Measurements from ENCODE around the gene HSPB9.
A peak's percentile ranks its signal among the peaks of the same experiment; 100 is the strongest.
"Not testable (repeated sequence)": the region's sequence is repeated elsewhere in the genome, so short reads cannot be mapped to it uniquely, and the experiment has no call there.

The HSPB9 gene

GRCh38 chr17:42135664-42136653 lies 13.4 kb downstream of the HSPB9 start:
- DNase-seq (ENCODE audit: low read depth) = peak; percentile 54
- no peak for TF ChIP-seq CTCF (conservative IDR thresholded peaks at IDR 0.05; ENCODE audit: low read length)
- no peak overlapping the region for H3K4me3 ChIP-seq (ENCODE audit: low read length)

- H3K4me3 ChIP-seq (ENCODE audit: low read length) = no peak overlapping the region
- no peak for DNase-seq (ENCODE audit: low read depth)
- no peak for TF ChIP-seq CTCF (conservative IDR thresholded peaks at IDR 0.05; ENCODE audit: low read length)
Observed at GRCh38 chr17:42136654-42137051, 14.0 kb downstream of the HSPB9 start.

GRCh38 chr17:42138749-42139492 lies 16.3 kb downstream of the HSPB9 start:
- no peak for TF ChIP-seq CTCF (conservative IDR thresholded peaks at IDR 0.05; ENCODE audit: low read length)
- no peak overlapping the region for H3K4me3 ChIP-seq (ENCODE audit: low read length)
- DNase-seq (ENCODE audit: low read depth) = no peak

GRCh38 chr17:42140690-42141089 lies 18.1 kb downstream of the HSPB9 start:
- not testable (repeated sequence) for DNase-seq (ENCODE audit: low read depth); H3K4me3 ChIP-seq (ENCODE audit: low read length)

- TF ChIP-seq CTCF (conservative IDR thresholded peaks at IDR 0.05; ENCODE audit: low read length) = no peak
- no peak overlapping the region for H3K4me3 ChIP-seq (ENCODE audit: low read length)
- DNase-seq (ENCODE audit: low read depth) = no peak
Observed at GRCh38 chr17:42141382-42141781, 18.8 kb downstream of the HSPB9 start.

GRCh38 chr17:42142371-42142896 lies 19.8 kb downstream of the HSPB9 start:
- DNase-seq (ENCODE audit: low read depth) = peak; percentile 88
- no peak for TF ChIP-seq CTCF (conservative IDR thresholded peaks at IDR 0.05; ENCODE audit: low read length)
- H3K4me3 ChIP-seq (ENCODE audit: low read length) = no peak overlapping the region

GRCh38 chr17:42143138-42143537 lies 20.5 kb downstream of the HSPB9 start:
- not testable (repeated sequence) for DNase-seq (ENCODE audit: low read depth); H3K4me3 ChIP-seq (ENCODE audit: low read length)

Data from AG10803 (cell line).